Subcutaneous abdominal adipose tissue (tissue), 5 donors: ENCODE results near the gene HAUS1.
A peak's percentile ranks its signal among the peaks of the same experiment; 100 is the strongest.
"Not testable (repeated sequence)": the region's sequence is repeated elsewhere in the genome, so short reads cannot be mapped to it uniquely, and the experiment has no call there.

ENCODE experiments used
- H3K27ac ChIP-seq: one replicate; pipeline ENCODE4 v1.7.0; 2013; ENCODE audit warnings: low read depth, mild to moderate bottlenecking, inconsistent platforms, low read length, moderate library complexity
- H3K27me3 ChIP-seq, 5 donors: one replicate each; pipeline ENCODE4 v1.7.0; 2013; ENCODE audit warnings: low read length in 5 of 5, inconsistent platforms in 1 of 5; ENCODE audit not compliant: control insufficient read depth in 5 of 5, insufficient read depth in 4 of 5
- H3K36me3 ChIP-seq, 5 donors: one replicate each; pipeline ENCODE4 v1.7.0; 2013; ENCODE audit warnings: low read length in 5 of 5; ENCODE audit not compliant: control insufficient read depth in 5 of 5, insufficient read depth in 5 of 5
- H3K4me1 ChIP-seq, 5 donors: one replicate each; pipeline ENCODE4 v1.7.0; 2013; ENCODE audit warnings: low read length in 5 of 5, mild to moderate bottlenecking in 3 of 5, moderate library complexity in 1 of 5; ENCODE audit not compliant: control insufficient read depth in 5 of 5, insufficient read depth in 5 of 5
- H3K4me3 ChIP-seq, 5 donors: one replicate each; pipeline ENCODE4 v1.7.0; 2013; ENCODE audit warnings: low read length in 5 of 5, low read depth in 1 of 5
- H3K9ac ChIP-seq, 5 donors: one replicate each; pipeline ENCODE4 v1.7.0; 2013; ENCODE audit warnings: low read length in 5 of 5, mild to moderate bottlenecking in 4 of 5, moderate library complexity in 3 of 5
- H3K9me3 ChIP-seq, 5 donors: one replicate each; pipeline ENCODE4 v1.7.0; 2013; ENCODE audit warnings: low read length in 5 of 5; ENCODE audit not compliant: control insufficient read depth in 5 of 5
- donor health status: healthy.
- donor health status: healthy.
- donor health status: healthy.
- donor health status: healthy.
- donor health status: healthy.

Gene HAUS1

GRCh38 chr18:46084431-46084830, 19.8 kb upstream of the HAUS1 start:
- peaks cover 36 to 94% (median 88%) of the 10 kb centered on the region in 5 donors for H3K36me3 ChIP-seq
- peaks cover 0 to 8% (median 4%) of the 10 kb centered on the region in 5 donors for H3K4me1 ChIP-seq
- no peak overlapping the region for H3K9ac ChIP-seq
- no peaks in the 10 kb centered on the region for H3K27me3 ChIP-seq
- no peak overlapping the region for H3K27ac ChIP-seq
- H3K9me3 ChIP-seq, result no peaks in the 10 kb centered on the region
- no peak overlapping the region for H3K4me3 ChIP-seq

DNA sequence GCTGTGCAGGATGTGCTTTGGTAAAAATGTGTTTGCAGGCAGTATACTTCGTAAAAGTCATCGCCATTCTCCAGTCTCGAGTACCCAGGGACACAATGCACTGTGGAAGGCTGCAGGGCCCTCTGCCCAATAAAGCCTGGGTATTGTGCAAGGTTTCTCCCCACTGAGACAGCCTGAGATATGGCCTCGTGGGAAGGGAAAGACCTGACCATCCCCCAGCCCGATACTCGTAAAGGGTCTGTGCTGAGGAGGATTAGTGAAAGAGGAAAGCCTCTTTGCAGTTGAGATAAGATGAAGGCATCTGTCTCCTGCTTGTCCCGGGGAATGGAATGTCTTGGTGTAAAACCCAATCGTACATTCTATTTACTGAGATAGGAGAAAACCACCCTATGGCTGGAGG, 15.7 kb upstream of the HAUS1 start:
- not testable (repeated sequence) for H3K9me3 ChIP-seq, H3K9ac ChIP-seq, H3K27me3 ChIP-seq, H3K4me3 ChIP-seq, H3K27ac ChIP-seq
- peaks cover 0 to 11% (median 4%) of the 10 kb centered on the region in 5 donors for H3K4me1 ChIP-seq
- H3K36me3 ChIP-seq, result peaks cover 45 to 97% (median 88%) of the 10 kb centered on the region in 5 donors

DNA sequence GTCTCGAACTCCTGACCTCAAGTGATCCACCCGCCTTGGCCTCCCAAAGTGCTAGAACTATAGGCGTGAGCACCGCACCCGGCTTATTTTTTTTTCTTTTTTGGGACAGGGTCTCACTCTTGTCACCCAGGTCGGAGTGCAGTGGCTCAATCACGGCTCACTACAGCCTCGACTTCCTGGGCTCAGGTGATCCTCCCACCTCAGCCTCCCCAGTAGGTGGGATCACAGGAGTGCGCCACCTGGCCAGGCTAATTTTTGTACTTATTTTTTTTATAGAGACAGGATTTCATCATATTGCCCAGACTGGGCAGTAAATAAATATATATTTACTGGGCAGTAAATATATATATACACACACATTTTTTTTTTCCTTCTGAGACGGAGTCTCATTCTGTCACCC, 8.7 kb upstream of the HAUS1 start:
- no peaks in the 10 kb centered on the region for H3K27me3 ChIP-seq
- H3K9ac ChIP-seq, result no peak overlapping the region
- no peak overlapping the region for H3K27ac ChIP-seq
- no peaks in the 10 kb centered on the region for H3K9me3 ChIP-seq
- no peak overlapping the region for H3K4me3 ChIP-seq
- peaks cover 15 to 38% (median 23%) of the 10 kb centered on the region in 5 donors for H3K36me3 ChIP-seq
- peaks cover 0 to 38% (median 26%) of the 10 kb centered on the region in 5 donors for H3K4me1 ChIP-seq

DNA sequence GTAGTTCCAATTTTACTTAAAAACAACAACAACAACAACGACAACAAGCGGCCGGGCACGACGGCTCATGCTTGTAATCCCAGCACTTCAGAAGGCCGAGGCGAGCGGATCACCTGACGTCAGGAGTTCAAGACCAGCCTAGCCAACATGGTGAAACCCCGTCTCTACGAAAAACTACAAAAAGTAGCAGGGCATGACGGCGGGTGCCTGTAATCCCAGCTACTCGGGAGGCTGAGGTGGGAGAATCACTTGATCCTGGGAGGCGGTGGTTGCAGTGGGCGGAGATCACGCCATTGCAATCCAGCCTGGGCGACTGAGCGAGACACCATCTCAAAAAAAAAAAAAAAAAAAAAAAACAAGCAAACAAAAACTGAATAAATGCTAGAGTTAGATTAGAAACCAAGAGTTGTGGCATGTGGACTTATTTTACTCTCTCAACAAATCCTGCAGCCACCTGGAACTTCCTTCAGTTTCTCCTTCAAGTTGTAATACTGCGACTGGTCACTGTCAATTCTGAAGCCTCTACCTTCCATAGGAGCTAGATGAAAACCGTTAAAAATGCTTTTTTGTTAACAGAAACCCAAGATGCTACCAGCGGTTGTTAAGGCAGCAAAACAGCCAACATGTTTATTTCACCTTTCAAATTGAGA, 7.4 kb upstream of the HAUS1 start:
- peaks cover 5 to 25% (median 10%) of the 10 kb centered on the region in 5 donors for H3K36me3 ChIP-seq
- peaks cover 0 to 38% (median 26%) of the 10 kb centered on the region in 5 donors for H3K4me1 ChIP-seq
- H3K9ac ChIP-seq, result peak overlapping the region; percentile 82 to 98 (median 93)

GRCh38 chr18:46097431-46097800, 6.8 kb upstream of the HAUS1 start:
- peaks cover 5 to 21% (median 10%) of the 10 kb centered on the region in 5 donors for H3K36me3 ChIP-seq
- H3K4me3 ChIP-seq, result peak overlapping the region; percentile 79 to 100 (median 99)
- H3K4me1 ChIP-seq, result peaks cover 0 to 38% (median 26%) of the 10 kb centered on the region in 5 donors

More for the DNA sequence above, 7.4 kb upstream of the HAUS1 start:
- Histone ChIP-seq H3K4me3 (peak overlapping the region; percentile 79 to 100 (median 99)), H3K27me3 (no peaks in the 10 kb centered on the region), H3K27ac (peak overlapping the region; percentile 92), H3K9me3 (no peaks in the 10 kb centered on the region)

DNA sequence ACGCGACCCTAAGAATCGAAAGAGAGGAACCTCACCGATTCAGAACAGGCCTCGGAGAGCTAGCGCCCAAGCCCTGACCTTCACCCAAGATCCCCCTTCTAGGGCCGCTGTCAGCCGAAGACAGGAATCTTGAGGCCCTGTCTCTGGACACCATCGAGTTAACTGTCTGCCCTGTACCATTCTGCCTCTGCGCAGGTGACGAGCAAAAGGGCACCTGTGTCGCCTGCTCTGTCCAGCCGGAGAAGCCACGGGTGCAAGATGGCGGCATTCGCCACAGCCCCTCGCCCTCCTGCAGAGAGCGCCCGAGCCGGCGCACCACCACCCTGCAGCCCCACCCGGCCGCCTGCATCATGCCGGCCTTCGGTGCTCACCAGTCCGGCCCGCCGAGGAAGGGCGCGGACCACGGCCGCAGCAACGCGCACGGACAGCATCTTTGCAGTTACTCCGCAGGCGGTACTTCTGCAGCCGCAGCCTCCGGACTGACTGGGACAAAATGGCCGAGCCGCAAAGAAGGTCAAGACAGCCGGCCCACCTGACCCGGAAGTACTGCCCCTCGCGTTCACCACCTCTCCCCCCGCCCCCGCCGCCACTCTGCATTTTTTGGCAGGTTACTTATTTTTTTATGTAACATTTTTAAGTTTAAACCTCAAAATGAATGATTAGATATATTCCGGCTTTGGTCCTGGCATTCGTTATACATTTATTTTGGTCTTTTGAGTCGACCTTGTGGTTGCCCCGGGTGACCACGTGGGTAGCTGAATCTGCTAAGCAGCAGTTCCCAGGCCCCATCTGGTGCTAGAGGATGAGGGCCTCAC, 6.2 kb upstream of the HAUS1 start, which contains the start of gene ATP5F1A:
ATP5F1A (minus strand) TSS at position 496 of the 815 bp plus-strand sequence; CDS start at position 431, 65 bp downstream.
- H3K4me3 ChIP-seq, result peak within 1 kb of the TSS; percentile 79 to 100 (median 99)
- peaks cover 0 to 38% (median 26%) of the 10 kb centered on the region in 5 donors for H3K4me1 ChIP-seq
- H3K27ac ChIP-seq, result peak within 1 kb of the TSS; percentile 92
- H3K36me3 ChIP-seq, result peaks cover 4 to 16% (median 8%) of the 10 kb centered on the region in 5 donors
- H3K9me3 ChIP-seq, result no peaks in the 10 kb centered on the region
- H3K9ac ChIP-seq, result peak within 1 kb of the TSS; percentile 82 to 98 (median 93)
- no peaks in the 10 kb centered on the region for H3K27me3 ChIP-seq

More at GRCh38 chr18:46097431-46097800, 6.8 kb upstream of the HAUS1 start:
- Histone ChIP-seq H3K9ac (peak overlapping the region; percentile 82 to 98 (median 93)), H3K9me3 (no peaks in the 10 kb centered on the region), H3K27me3 (no peaks in the 10 kb centered on the region), H3K27ac (peak overlapping the region; percentile 92)

GRCh38 chr18:46098616-46098933, 5.6 kb upstream of the HAUS1 start:
- Histone ChIP-seq H3K36me3 (peaks cover 2 to 10% (median 5%) of the 10 kb centered on the region in 5 donors), H3K4me3 (peak overlapping the region; percentile 79 to 100 (median 99)), H3K9ac (peak overlapping the region; percentile 48 to 94 (median 82))

DNA sequence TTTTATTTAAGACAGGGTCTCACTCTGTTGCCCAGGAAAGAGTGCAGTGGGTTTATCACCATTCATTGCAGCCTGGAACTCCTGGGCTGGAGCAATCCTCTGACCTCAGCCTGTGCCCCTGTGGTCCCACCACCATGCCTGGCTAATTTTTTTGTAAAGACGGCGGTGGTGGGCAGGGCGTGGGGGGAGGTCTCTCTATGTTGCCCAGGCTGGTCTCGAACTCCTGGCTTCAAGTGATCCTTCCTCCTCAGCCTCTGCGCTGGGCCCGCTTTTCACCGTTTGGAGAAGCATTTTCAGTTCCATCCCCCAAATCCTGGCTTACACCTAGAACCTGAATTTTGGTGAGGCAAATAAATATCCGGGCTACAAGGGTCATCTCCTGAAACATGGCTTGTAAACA, 4.7 kb upstream of the HAUS1 start:
- Histone ChIP-seq H3K4me1 (peaks cover 0 to 38% (median 31%) of the 10 kb centered on the region in 5 donors), H3K4me3 (no peak overlapping the region), H3K9ac (no peak overlapping the region), H3K27me3 (no peaks in the 10 kb centered on the region), H3K9me3 (no peaks in the 10 kb centered on the region), H3K36me3 (peaks cover 0 to 5% (median 0%) of the 10 kb centered on the region in 5 donors), H3K27ac (no peak overlapping the region)

More at GRCh38 chr18:46098616-46098933, 5.6 kb upstream of the HAUS1 start:
- H3K27me3 ChIP-seq, result no peaks in the 10 kb centered on the region
- peak overlapping the region; percentile 92 for H3K27ac ChIP-seq
- H3K9me3 ChIP-seq, result no peaks in the 10 kb centered on the region
- peaks cover 0 to 38% (median 26%) of the 10 kb centered on the region in 5 donors for H3K4me1 ChIP-seq

DNA sequence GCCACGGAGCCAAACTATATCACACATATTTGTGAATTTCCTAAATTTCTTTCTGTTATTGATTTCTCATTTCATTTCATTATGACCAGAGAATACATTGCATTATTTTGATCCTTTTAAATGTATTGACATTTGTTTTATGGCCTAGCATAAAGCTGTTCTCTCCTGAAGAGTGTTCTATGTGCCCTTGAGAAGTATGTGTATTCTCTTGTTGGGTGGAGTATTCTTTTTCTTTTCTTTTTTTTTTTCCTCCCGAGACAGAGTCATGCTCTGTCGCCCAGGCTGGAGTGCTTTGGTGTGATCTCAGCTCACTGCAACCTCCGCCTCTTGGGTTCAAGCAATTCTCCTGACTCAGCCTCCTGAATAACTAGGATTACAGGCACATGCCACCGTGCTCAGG, 5.2 kb downstream of the HAUS1 start:
- Histone ChIP-seq H3K9me3 (no peaks in the 10 kb centered on the region), H3K4me1 (peaks cover 0 to 10% (median 7%) of the 10 kb centered on the region in 5 donors), H3K27ac (no peak overlapping the region), H3K27me3 (no peaks in the 10 kb centered on the region), H3K4me3 (no peak overlapping the region), H3K9ac (no peak overlapping the region), H3K36me3 (peaks cover 0 to 14% (median 7%) of the 10 kb centered on the region in 5 donors)

GRCh38 chr18:46110406-46110805, 6.2 kb downstream of the HAUS1 start:
- Histone ChIP-seq H3K36me3 (peaks cover 0 to 24% (median 8%) of the 10 kb centered on the region in 5 donors), H3K4me1 (no peaks in the 10 kb centered on the region), H3K4me3 (no peak overlapping the region), H3K27me3 (no peaks in the 10 kb centered on the region), H3K9ac (no peak overlapping the region), H3K9me3 (no peaks in the 10 kb centered on the region), H3K27ac (no peak overlapping the region)
